Neural cell (in vitro differentiated cells): ENCODE measurements around the gene GFAP. TPM values are rescaled to one million over a fixed set of nuclear protein-coding genes. Genes with fewer than 3 reads are reported as not detected.

ENCODE experiments used
- H2AFZ ChIP-seq: fragments of 200-600, 300-800 bp; sonication (generic), shearing (Covaris generic); 2 replicates; pipeline ENCODE4 v1.6.0; 2014; ENCODE audit warnings: low read depth, mild to moderate bottlenecking, antibody characterized with exemption, low read length, moderate library complexity
- H3F3A ChIP-seq: fragments of 200-600 bp; shearing (Covaris generic); 2 replicates; pipeline ENCODE4 v1.6.1; 2016; ENCODE audit warnings: mild to moderate bottlenecking, moderate library complexity, mixed read lengths, antibody characterized with exemption, low read length; ENCODE audit not compliant: insufficient read depth, poor library complexity, severe bottlenecking
- H3K27ac ChIP-seq: fragments of 200-600, 300-800 bp; sonication (generic), shearing (Covaris generic); 2 replicates; pipeline ENCODE4 v1.5.1; 2014; ENCODE audit warnings: mild to moderate bottlenecking, low read length, moderate library complexity
- H3K27me3 ChIP-seq: fragments of 300-800, 200-600 bp; sonication (generic), shearing (Covaris generic); 2 replicates; pipeline ENCODE4 v1.6.0; 2014; ENCODE audit warnings: mild to moderate bottlenecking, low read depth, low read length, moderate library complexity; ENCODE audit not compliant: insufficient read depth
- H3K36me3 ChIP-seq: fragments of 300-800, 200-600 bp; sonication (generic), shearing (Covaris generic); 2 replicates; pipeline ENCODE4 v1.5.1; 2014; ENCODE audit warnings: mild to moderate bottlenecking, antibody characterized with exemption, low read length, moderate library complexity; ENCODE audit not compliant: insufficient read depth
- H3K4me2 ChIP-seq: fragments of 300-800, 200-600 bp; sonication (generic), shearing (Covaris generic); 2 replicates; pipeline ENCODE4 v1.6.0; 2014; ENCODE audit warnings: mild to moderate bottlenecking, low read length
- H3K4me3 ChIP-seq: fragments of 300-800, 200-600 bp; sonication (generic), shearing (Covaris generic); 2 replicates; pipeline ENCODE4 v1.5.1; 2014; ENCODE audit warnings: mild to moderate bottlenecking, low read length, moderate library complexity
- H3K79me2 ChIP-seq: fragments of 200-600 bp; shearing (Covaris generic); replicated peaks from 2 replicates; pipeline ENCODE4 v1.6.0; 2014; ENCODE audit warnings: mild to moderate bottlenecking, low read length, moderate library complexity; ENCODE audit not compliant: insufficient read depth
- H3K9ac ChIP-seq: fragments of 300-800, 200-600 bp; sonication (generic), shearing (Covaris generic); 2 replicates; pipeline ENCODE4 v1.6.1; 2016; ENCODE audit warnings: mild to moderate bottlenecking, low read length, mixed read lengths
- H3K9me2 ChIP-seq: fragments of 200-600 bp; shearing (Covaris generic); 2 replicates; pipeline ENCODE4 v1.6.1; 2016; ENCODE audit warnings: mild to moderate bottlenecking, low read length, mixed read lengths; ENCODE audit not compliant: insufficient read depth
- H3K9me3 ChIP-seq: fragments of 200-600, 300-800 bp; sonication (generic), shearing (Covaris generic); 2 replicates; pipeline ENCODE4 v1.6.1; 2016; ENCODE audit warnings: mild to moderate bottlenecking, mixed run types, low read length, moderate library complexity, mixed read lengths
- H4K20me1 ChIP-seq: fragments of 200-600 bp; shearing (Covaris generic); 2 replicates; pipeline ENCODE4 v1.6.1; 2016; ENCODE audit warnings: mild to moderate bottlenecking, mixed run types; ENCODE audit not compliant: insufficient read depth
- EP300 ChIP-seq: fragments of 450-650 bp; conservative IDR thresholded peaks from 2 replicates; pipeline ENCODE4 v1.6.1; 2014; ENCODE audit warnings: antibody characterized with exemption, mild to moderate bottlenecking, moderate library complexity; ENCODE audit not compliant: poor library complexity, severe bottlenecking
- EZH2 ChIP-seq: fragments of 200-600, 300-800 bp; shearing (Covaris generic), sonication (generic); IDR thresholded peaks from 2 replicates; pipeline ENCODE4 v1.6.1; 2014; ENCODE audit warnings: antibody characterized with exemption, low read length, borderline replicate concordance, mild to moderate bottlenecking; ENCODE audit not compliant: insufficient read depth, poor library complexity, severe bottlenecking
- MXI1 ChIP-seq: fragments of 450-650 bp; conservative IDR thresholded peaks from 2 replicates; pipeline ENCODE4 v1.6.1; 2014; ENCODE audit warnings: antibody characterized with exemption, mild to moderate bottlenecking; ENCODE audit not compliant: poor library complexity, severe bottlenecking
- POLR2AphosphoS5 ChIP-seq: IDR thresholded peaks from 2 replicates; pipeline ENCODE4 v1.6.1; 2012
- RAD21 ChIP-seq: fragments of 450-650 bp; conservative IDR thresholded peaks from 2 replicates; pipeline ENCODE4 v1.6.1; 2014; ENCODE audit warnings: antibody characterized with exemption, mild to moderate bottlenecking, moderate library complexity
- SMC3 ChIP-seq: fragments of 450-650 bp; conservative IDR thresholded peaks from 2 replicates; pipeline ENCODE4 v1.6.1; 2014; ENCODE audit warnings: antibody characterized with exemption, mild to moderate bottlenecking, moderate library complexity; ENCODE audit not compliant: poor library complexity
- TAF1 ChIP-seq: IDR thresholded peaks from 2 replicates; pipeline ENCODE4 v1.6.1; 2012; ENCODE audit warnings: low read depth
- polyA plus RNA-seq: library from polyadenylated mRNA; depleted of rRNA; stranded (reverse); fragments of >200 nt; gene quantifications from 2 replicates; pipeline ENCODE4 v1.2.3, GENCODE V29; 2014
- TF ChIP-seq, protein P1 (sequence below): IDR thresholded peaks from 2 replicates; pipeline ENCODE4 v1.6.1; 2012; ENCODE audit warnings: borderline replicate concordance
- TF ChIP-seq, protein P2 (sequence below): fragments of 450-650 bp; IDR thresholded peaks from 2 replicates; pipeline ENCODE4 v1.5.1; 2014; ENCODE audit warnings: antibody characterized with exemption, mild to moderate bottlenecking, moderate library complexity; ENCODE audit not compliant: poor library complexity, severe bottlenecking

The GFAP gene
- polyA plus RNA-seq, 1 donor from 2014 or later, result not detected

DNA sequence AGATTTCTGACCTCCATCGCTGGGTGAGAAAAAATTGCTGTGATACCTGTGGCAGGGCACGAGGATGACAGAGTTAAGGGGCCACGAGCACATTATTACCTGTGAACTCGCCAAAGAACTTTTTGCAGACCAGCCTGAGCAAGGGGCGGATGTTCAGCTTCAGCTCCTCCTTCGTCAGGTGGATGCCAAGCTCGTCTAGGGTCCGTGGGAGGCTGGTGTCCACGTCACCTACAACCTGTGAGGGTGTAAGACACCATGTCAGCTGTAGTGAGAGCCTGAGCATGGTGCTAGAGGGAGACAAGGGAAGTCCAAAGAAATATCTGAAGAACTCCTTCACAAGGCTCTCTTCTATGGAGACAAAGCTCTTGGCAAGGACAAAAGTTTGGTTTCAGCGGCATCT, 50.5 kb downstream of the GFAP start:
- H3K27ac ChIP-seq, result no peak overlapping the region
- TF ChIP-seq POLR2AphosphoS5 (no peak), RAD21 (no peak), EP300 (no peak), SMC3 (no peak), TAF1 (no peak), EZH2 (no peak), MXI1 (no peak)
- TF ChIP-seq, protein P1, sequence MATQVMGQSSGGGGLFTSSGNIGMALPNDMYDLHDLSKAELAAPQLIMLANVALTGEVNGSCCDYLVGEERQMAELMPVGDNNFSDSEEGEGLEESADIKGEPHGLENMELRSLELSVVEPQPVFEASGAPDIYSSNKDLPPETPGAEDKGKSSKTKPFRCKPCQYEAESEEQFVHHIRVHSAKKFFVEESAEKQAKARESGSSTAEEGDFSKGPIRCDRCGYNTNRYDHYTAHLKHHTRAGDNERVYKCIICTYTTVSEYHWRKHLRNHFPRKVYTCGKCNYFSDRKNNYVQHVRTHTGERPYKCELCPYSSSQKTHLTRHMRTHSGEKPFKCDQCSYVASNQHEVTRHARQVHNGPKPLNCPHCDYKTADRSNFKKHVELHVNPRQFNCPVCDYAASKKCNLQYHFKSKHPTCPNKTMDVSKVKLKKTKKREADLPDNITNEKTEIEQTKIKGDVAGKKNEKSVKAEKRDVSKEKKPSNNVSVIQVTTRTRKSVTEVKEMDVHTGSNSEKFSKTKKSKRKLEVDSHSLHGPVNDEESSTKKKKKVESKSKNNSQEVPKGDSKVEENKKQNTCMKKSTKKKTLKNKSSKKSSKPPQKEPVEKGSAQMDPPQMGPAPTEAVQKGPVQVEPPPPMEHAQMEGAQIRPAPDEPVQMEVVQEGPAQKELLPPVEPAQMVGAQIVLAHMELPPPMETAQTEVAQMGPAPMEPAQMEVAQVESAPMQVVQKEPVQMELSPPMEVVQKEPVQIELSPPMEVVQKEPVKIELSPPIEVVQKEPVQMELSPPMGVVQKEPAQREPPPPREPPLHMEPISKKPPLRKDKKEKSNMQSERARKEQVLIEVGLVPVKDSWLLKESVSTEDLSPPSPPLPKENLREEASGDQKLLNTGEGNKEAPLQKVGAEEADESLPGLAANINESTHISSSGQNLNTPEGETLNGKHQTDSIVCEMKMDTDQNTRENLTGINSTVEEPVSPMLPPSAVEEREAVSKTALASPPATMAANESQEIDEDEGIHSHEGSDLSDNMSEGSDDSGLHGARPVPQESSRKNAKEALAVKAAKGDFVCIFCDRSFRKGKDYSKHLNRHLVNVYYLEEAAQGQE, result no peak
- TF ChIP-seq, protein P2, sequence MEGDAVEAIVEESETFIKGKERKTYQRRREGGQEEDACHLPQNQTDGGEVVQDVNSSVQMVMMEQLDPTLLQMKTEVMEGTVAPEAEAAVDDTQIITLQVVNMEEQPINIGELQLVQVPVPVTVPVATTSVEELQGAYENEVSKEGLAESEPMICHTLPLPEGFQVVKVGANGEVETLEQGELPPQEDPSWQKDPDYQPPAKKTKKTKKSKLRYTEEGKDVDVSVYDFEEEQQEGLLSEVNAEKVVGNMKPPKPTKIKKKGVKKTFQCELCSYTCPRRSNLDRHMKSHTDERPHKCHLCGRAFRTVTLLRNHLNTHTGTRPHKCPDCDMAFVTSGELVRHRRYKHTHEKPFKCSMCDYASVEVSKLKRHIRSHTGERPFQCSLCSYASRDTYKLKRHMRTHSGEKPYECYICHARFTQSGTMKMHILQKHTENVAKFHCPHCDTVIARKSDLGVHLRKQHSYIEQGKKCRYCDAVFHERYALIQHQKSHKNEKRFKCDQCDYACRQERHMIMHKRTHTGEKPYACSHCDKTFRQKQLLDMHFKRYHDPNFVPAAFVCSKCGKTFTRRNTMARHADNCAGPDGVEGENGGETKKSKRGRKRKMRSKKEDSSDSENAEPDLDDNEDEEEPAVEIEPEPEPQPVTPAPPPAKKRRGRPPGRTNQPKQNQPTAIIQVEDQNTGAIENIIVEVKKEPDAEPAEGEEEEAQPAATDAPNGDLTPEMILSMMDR, result no peak
- H3K4me2 ChIP-seq, result no peak overlapping the region
- no peak overlapping the region for H2AFZ ChIP-seq
- H3F3A ChIP-seq, result no peaks in the 10 kb centered on the region
- no peaks in the 10 kb centered on the region for H4K20me1 ChIP-seq
- H3K79me2 ChIP-seq, result no peaks in the 10 kb centered on the region
- H3K4me3 ChIP-seq, result no peak overlapping the region
- no peaks in the 10 kb centered on the region for H3K27me3 ChIP-seq
- no peak overlapping the region for H3K9ac ChIP-seq
- H3K9me2 ChIP-seq, result no peaks in the 10 kb centered on the region
- H3K9me3 ChIP-seq, result no peaks in the 10 kb centered on the region
- peaks cover 4% of the 10 kb centered on the region for H3K36me3 ChIP-seq

DNA sequence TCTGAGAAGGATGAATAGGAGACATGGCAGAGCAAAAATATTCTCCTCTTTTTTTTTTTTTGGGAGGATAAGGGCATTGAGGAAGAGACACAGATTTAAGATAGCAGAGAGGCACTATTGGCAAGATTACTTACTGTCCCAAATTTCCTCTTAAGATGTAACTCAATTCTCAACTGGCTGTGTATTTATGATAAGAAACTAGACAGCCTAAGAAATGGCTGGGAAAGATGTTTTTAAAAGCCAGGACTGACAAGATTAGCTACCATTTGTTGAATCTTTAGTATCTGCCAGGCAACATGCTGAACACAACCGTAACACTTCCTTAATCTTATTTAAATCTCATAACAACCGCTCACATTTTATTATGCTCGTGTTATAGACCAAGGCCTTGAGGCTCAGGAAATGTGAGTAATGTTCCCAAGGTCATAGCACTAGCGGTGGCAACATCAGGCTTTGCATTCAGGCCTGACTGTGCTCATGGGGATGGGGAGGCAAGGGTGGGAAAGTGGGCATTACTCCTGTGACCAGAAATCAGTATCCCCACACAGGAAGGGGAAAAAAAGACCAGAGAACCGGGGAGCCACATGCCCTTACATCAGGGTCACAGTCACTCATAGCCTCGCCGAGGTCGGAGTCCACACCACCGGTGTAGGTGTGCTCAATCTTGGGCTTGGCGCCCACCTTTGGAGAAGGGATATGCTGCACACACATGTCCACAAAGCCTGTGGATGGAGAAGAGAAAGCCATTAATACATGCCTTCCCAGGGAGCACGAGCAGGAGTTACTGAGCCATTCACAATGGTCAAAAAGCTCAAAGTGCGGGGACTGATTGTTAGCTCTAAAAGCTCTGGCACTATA, 52.0 kb downstream of the GFAP start:
- Histone ChIP-seq H3K36me3 (peaks cover 1% of the 10 kb centered on the region), H3K27me3 (no peaks in the 10 kb centered on the region), H4K20me1 (no peaks in the 10 kb centered on the region), H3K9me3 (no peaks in the 10 kb centered on the region), H3K9ac (no peak overlapping the region), H3K9me2 (no peaks in the 10 kb centered on the region), H3K4me2 (no peak overlapping the region), H3K27ac (no peak overlapping the region), H3K4me3 (no peak overlapping the region), H3F3A (no peaks in the 10 kb centered on the region), H3K79me2 (no peaks in the 10 kb centered on the region), H2AFZ (no peak overlapping the region)
- TF ChIP-seq EZH2, result no peak
- TF ChIP-seq POLR2AphosphoS5, result no peak
- TF ChIP-seq EP300, result no peak
- TF ChIP-seq RAD21, result no peak
- TF ChIP-seq, protein P1, result no peak
- TF ChIP-seq MXI1, result no peak
- TF ChIP-seq SMC3, result no peak
- no peak for TF ChIP-seq TAF1
- TF ChIP-seq, protein P2, result no peak
